Tibial nerve (tissue), 4 donors: ENCODE data around the gene USP47. TPM values are rescaled to one million over a fixed set of nuclear protein-coding genes. Genes with fewer than 3 reads are reported as not detected.
A peak's percentile ranks its signal among the peaks of the same experiment; 100 is the strongest.
"Not testable (repeated sequence)": the region's sequence is repeated elsewhere in the genome, so short reads cannot be mapped to it uniquely, and the experiment has no call there.

Experiments used
- DNase-seq, 2 donors: peaks; one replicate each; pipeline ENCODE4 v3.0.0-alpha.2; 2019; ENCODE audit warnings: low spot score in 2 of 2
- H3K27ac ChIP-seq, 4 donors: fragments of 200-600 bp; sonication (generic) in 3 of 4; one replicate each; pipeline ENCODE4 v1.5.1; 2017 to 2019; ENCODE audit warnings: mild to moderate bottlenecking in 1 of 4
- H3K27me3 ChIP-seq, 2 donors: fragments of 200-600 bp; sonication (generic) in 1 of 2; one replicate each; pipeline versions ENCODE4 v1.5.1 to v1.6.0; 2017 to 2019
- H3K36me3 ChIP-seq, 3 donors: fragments of 200-600 bp; sonication (generic); one replicate each; pipeline ENCODE4 v1.5.1; 2018 to 2019
- H3K4me1 ChIP-seq, 4 donors: fragments of 200-600 bp; sonication (generic) in 3 of 4; one replicate each; pipeline ENCODE4 v1.5.1; 2017 to 2019
- H3K4me3 ChIP-seq, 4 donors: fragments of 200-600 bp; sonication (generic) in 3 of 4; one replicate each; pipeline ENCODE4 v1.5.1; 2017 to 2019; ENCODE audit warnings: mild to moderate bottlenecking in 1 of 4, moderate library complexity in 1 of 4
- H3K9me3 ChIP-seq, 4 donors: fragments of 200-600 bp; sonication (generic) in 3 of 4; one replicate each; pipeline ENCODE4 v1.5.1; 2017 to 2019
- CTCF ChIP-seq, 5 experiments: fragments of 200-600 bp in 3 of 5; fragments of 450-650 bp in 2 of 5; sonication (generic) in 3 of 5; IDR thresholded peaks; one replicate each; pipeline ENCODE4 v1.5.1; 2016 to 2019; ENCODE audit warnings: antibody characterized with exemption in 5 of 5, mild to moderate bottlenecking in 3 of 5, moderate library complexity in 2 of 5
- EP300 ChIP-seq, 2 donors: sonication (generic); formaldehyde crosslinking; IDR thresholded peaks; one replicate each; pipeline ENCODE4 v1.6.1; 2017; ENCODE audit warnings: antibody characterized with exemption in 2 of 2, mild to moderate bottlenecking in 1 of 2
- POLR2A ChIP-seq, 2 donors: fragments of 450-650 bp; IDR thresholded peaks; one replicate each; pipeline ENCODE4 v1.6.1; 2017; ENCODE audit warnings: antibody characterized with exemption in 2 of 2, mild to moderate bottlenecking in 2 of 2, moderate library complexity in 2 of 2
- WGBS, 2 donors: methylation state at CpG; one replicate each; pipeline ENCODE4 v1.1.5; 2018; 5-methylcytosine and 5-hydroxymethylcytosine counted together
- total RNA-seq, 4 donors: library from RNA; depleted of rRNA; stranded (reverse); fragments of >200 nt; gene quantifications; one replicate each; pipeline ENCODE4 v1.1.0, GENCODE V29; 2016

Gene USP47
- total RNA-seq, 4 donors from 2014 or later: 63.3 to 91.8 (median 84.5) TPM

- no peaks in the 10 kb centered on the region for H3K9me3 ChIP-seq
- H3K36me3 ChIP-seq: no peaks in the 10 kb centered on the region
- TF ChIP-seq POLR2A (IDR thresholded peaks at IDR 0.05): no peak
- TF ChIP-seq CTCF (IDR thresholded peaks at IDR 0.05): no peak
- TF ChIP-seq EP300 (IDR thresholded peaks at IDR 0.05): no peak
- no peaks in the 10 kb centered on the region for H3K27me3 ChIP-seq
- H3K4me1 ChIP-seq: no peaks in the 10 kb centered on the region
- WGBS, 2 donors: 78 to 91% methylated on average over 7 of the region's 7 CpGs
- no peak overlapping the region for H3K4me3 ChIP-seq
- H3K27ac ChIP-seq: no peak overlapping the region
- DNase-seq: no peak
Observed at GRCh38 chr11:11827272-11827671, 14.5 kb upstream of the USP47 start.

- H3K9me3 ChIP-seq, H3K4me3 ChIP-seq, DNase-seq, H3K4me1 ChIP-seq, H3K36me3 ChIP-seq, H3K27me3 ChIP-seq, H3K27ac ChIP-seq: not testable (repeated sequence)
- 83 to 90% methylated on average over 7 of the region's 7 CpGs for WGBS, 2 donors
Observed at GRCh38 chr11:11831406-11831805, 10.4 kb upstream of the USP47 start.

- no peaks in the 10 kb centered on the region for H3K27me3 ChIP-seq
- no peaks in the 10 kb centered on the region for H3K9me3 ChIP-seq
- no peak overlapping the region for H3K27ac ChIP-seq
- no peak for DNase-seq
- no peak overlapping the region for H3K4me3 ChIP-seq
- no peaks in the 10 kb centered on the region for H3K36me3 ChIP-seq
- peaks cover 0 to 7% (median 2%) of the 10 kb centered on the region in 4 donors for H3K4me1 ChIP-seq
- TF ChIP-seq CTCF (IDR thresholded peaks at IDR 0.05): no peak
- no peak for TF ChIP-seq EP300 (IDR thresholded peaks at IDR 0.05)
- no peak for TF ChIP-seq POLR2A (IDR thresholded peaks at IDR 0.05)
- WGBS, 2 donors: 82 to 83% methylated on average over 2 of the region's 2 CpGs
Observed at GRCh38 chr11:11836676-11837231, 5.0 kb upstream of the USP47 start.

GRCh38 chr11:11839718-11840117 lies 2.1 kb upstream of the USP47 start:
- Histone ChIP-seq H3K36me3 (no peaks in the 10 kb centered on the region), H3K27ac (no peak overlapping the region), H3K4me1 (peaks cover 0 to 25% (median 14%) of the 10 kb centered on the region in 4 donors), H3K4me3 (no peak overlapping the region), H3K27me3 (no peaks in the 10 kb centered on the region), H3K9me3 (no peaks in the 10 kb centered on the region)
- no peak for DNase-seq
- no peak for TF ChIP-seq CTCF (IDR thresholded peaks at IDR 0.05)
- no peak for TF ChIP-seq EP300 (IDR thresholded peaks at IDR 0.05)
- no peak for TF ChIP-seq POLR2A (IDR thresholded peaks at IDR 0.05)

- Histone ChIP-seq H3K4me3 (peak overlapping the region; percentile 69 to 92 (median 80)), H3K36me3 (no peaks in the 10 kb centered on the region), H3K27me3 (no peaks in the 10 kb centered on the region), H3K27ac (peak overlapping the region; percentile 98 to 100 (median 98)), H3K9me3 (no peaks in the 10 kb centered on the region), H3K4me1 (peaks cover 0 to 40% (median 28%) of the 10 kb centered on the region in 4 donors)
- TF ChIP-seq POLR2A (IDR thresholded peaks at IDR 0.05): no peak
- TF ChIP-seq EP300 (IDR thresholded peaks at IDR 0.05): no peak
- no peak for TF ChIP-seq CTCF (IDR thresholded peaks at IDR 0.05)
- WGBS, 2 donors: 1 to 6% methylated on average over 20 to 21 of the region's 21 CpGs
- DNase-seq: peak in 1 of 2 donors; percentile 27
Observed at GRCh38 chr11:11841116-11841722, 553 bp upstream of the USP47 start.
